Measurements from ENCODE around the gene APBA2. TPM values are rescaled to one million over a fixed set of nuclear protein-coding genes. Genes with fewer than 3 reads are reported as not detected.

Gene APBA2
- total and polyA plus RNA-seq, 2 donors = 6.7 to 15.3 TPM

DNA sequence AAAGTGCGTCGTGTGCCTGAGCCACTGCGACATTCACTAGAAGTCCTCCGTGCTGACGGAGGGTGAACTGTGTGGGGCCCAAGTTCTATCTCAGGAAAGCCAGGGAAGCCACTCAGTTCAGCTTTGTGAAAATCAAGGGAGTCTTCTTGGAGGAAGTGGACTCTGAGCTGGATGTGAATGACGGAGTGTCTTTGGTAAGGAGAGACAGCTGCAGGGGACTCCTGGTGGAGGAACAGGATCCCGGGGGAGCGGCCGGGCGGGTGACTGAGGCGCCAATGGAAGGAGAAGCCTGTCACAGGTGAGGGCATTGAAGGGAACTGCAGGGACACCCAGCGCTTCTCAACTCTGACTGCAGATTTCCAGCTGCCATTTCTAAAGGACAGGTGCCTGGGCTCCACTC, 75.6 kb downstream of the APBA2 start:
- H3K9me3 ChIP-seq (ENCODE audit: control insufficient read depth in 2 of 2, insufficient read depth in 1 of 2, low read length in 1 of 2) = no peaks in the 10 kb centered on the region
- 98% methylated on average over 12 of the region's 12 CpGs for WGBS
- H3K36me3 ChIP-seq (ENCODE audit: control insufficient read depth in 2 of 2, insufficient read depth in 2 of 2, low read length in 1 of 2) = no peaks in the 10 kb centered on the region
- H3K27ac ChIP-seq (ENCODE audit: low read depth in 1 of 2, low read length in 1 of 2) = no peak overlapping the region
- H3K4me3 ChIP-seq (ENCODE audit: low read length in 2 of 2) = no peak overlapping the region
- no peaks in the 10 kb centered on the region for H3K27me3 ChIP-seq (ENCODE audit: control insufficient read depth in 2 of 2, insufficient read depth in 1 of 2, low read length in 1 of 2)
- no peak for DNase-seq (ENCODE audit: low read depth in 6 of 9, low spot score in 9 of 9)
- H3K4me1 ChIP-seq (ENCODE audit: control insufficient read depth in 2 of 2, insufficient read depth in 2 of 2, low read length in 2 of 2) = no peaks in the 10 kb centered on the region

DNA sequence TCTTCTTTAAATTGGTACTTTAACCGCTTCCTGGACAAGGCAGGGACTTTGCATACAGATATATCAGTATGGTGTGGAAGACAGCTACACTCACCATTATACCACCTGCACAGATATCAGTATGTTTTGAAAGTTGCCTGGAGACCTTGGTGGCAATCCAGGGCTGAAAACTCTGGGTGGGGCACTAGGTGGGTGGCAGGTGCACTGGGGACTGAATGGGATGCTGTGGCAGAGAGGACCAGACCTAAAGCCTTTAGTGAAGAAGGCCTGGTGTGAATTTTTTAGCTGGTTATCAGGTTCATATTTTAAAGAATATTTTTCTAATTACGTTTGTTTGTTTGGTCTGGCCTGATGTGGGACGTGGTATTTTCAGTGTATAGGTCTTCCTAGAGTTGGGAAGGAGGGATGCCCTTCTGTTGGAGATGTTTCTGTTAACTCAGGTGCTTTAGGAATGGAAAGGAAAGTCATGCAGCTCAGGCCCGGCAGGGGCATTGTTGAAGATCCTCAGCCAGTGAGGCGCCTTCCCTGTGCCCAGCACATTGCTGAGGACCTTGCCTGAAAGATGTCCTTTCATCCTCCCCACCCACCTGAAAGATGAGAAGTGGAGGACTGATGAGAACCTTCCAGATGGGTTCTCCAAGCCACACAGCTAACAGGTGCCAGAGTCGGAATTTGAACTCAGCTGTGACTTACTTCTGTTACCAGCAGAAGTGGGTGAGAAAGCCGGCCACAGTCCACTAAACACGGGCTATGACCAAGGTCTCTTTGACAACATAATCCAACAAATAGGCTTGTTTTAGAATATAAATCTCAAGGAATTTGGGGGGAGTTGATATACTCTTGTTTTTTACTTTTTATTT, 77.3 kb downstream of the APBA2 start:
- DNase-seq (ENCODE audit: low read depth in 6 of 9, low spot score in 9 of 9) = no peak

DNA sequence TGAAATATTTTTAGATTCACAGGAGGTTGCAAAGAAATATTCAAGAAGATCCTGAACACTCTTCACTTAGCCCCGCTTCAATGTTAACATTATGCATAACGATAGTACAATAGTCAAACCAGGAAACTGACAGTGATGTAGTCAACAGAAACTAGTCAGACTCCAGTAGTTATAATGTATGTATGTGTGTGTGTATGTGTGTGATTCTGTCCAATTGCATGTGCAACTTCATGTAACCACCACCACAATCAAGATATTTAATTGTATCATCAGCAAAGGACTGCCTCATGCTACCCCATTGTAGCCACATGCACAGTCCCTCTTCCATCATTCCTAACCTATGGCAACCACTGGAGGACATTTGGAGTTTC, 77.9 kb downstream of the APBA2 start:
- H3K27ac ChIP-seq (ENCODE audit: low read depth in 1 of 2, low read length in 1 of 2) = no peak overlapping the region
- H3K9me3 ChIP-seq (ENCODE audit: control insufficient read depth in 2 of 2, insufficient read depth in 1 of 2, low read length in 1 of 2) = no peaks in the 10 kb centered on the region
- H3K4me3 ChIP-seq (ENCODE audit: low read length in 2 of 2) = no peak overlapping the region
- no peaks in the 10 kb centered on the region for H3K36me3 ChIP-seq (ENCODE audit: control insufficient read depth in 2 of 2, insufficient read depth in 2 of 2, low read length in 1 of 2)
- no peak for DNase-seq (ENCODE audit: low read depth in 6 of 9, low spot score in 9 of 9)
- H3K27me3 ChIP-seq (ENCODE audit: control insufficient read depth in 2 of 2, insufficient read depth in 1 of 2, low read length in 1 of 2) = no peaks in the 10 kb centered on the region
- H3K4me1 ChIP-seq (ENCODE audit: control insufficient read depth in 2 of 2, insufficient read depth in 2 of 2, low read length in 2 of 2) = no peaks in the 10 kb centered on the region
- 96% methylated on average over 2 of the region's 2 CpGs for WGBS

More for the DNA sequence above, 77.3 kb downstream of the APBA2 start:
- Histone ChIP-seq H3K4me1 (ENCODE audit: control insufficient read depth in 2 of 2, insufficient read depth in 2 of 2, low read length in 2 of 2) (no peaks in the 10 kb centered on the region), H3K4me3 (ENCODE audit: low read length in 2 of 2) (no peak overlapping the region), H3K27ac (ENCODE audit: low read depth in 1 of 2, low read length in 1 of 2) (no peak overlapping the region), H3K36me3 (ENCODE audit: control insufficient read depth in 2 of 2, insufficient read depth in 2 of 2, low read length in 1 of 2) (no peaks in the 10 kb centered on the region), H3K27me3 (ENCODE audit: control insufficient read depth in 2 of 2, insufficient read depth in 1 of 2, low read length in 1 of 2) (no peaks in the 10 kb centered on the region), H3K9me3 (ENCODE audit: control insufficient read depth in 2 of 2, insufficient read depth in 1 of 2, low read length in 1 of 2) (no peaks in the 10 kb centered on the region)
- 95% methylated on average over 8 of the region's 8 CpGs for WGBS

DNA sequence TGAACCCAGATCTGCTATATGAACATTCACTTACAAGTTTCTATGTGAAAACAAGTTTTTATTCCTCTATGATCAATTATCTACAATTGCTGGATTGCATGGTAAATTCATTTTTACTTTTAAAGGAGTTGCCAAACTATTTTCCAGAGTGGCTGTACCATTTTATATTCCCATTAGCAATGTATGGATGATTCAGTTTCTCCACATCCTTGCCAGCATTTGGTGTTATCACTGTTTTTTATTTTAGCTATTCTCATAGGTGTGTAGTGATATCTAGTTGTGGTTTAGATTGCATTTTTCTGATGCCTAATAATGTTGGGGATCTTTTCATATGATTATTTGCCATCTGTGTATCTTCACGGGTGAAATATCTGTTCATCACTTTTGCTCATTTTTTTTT, 78.3 kb downstream of the APBA2 start:
- Histone ChIP-seq H3K9me3 (ENCODE audit: control insufficient read depth in 2 of 2, insufficient read depth in 1 of 2, low read length in 1 of 2) (no peaks in the 10 kb centered on the region), H3K36me3 (ENCODE audit: control insufficient read depth in 2 of 2, insufficient read depth in 2 of 2, low read length in 1 of 2) (no peaks in the 10 kb centered on the region), H3K27me3 (ENCODE audit: control insufficient read depth in 2 of 2, insufficient read depth in 1 of 2, low read length in 1 of 2) (no peaks in the 10 kb centered on the region), H3K4me3 (ENCODE audit: low read length in 2 of 2) (no peak overlapping the region), H3K27ac (ENCODE audit: low read depth in 1 of 2, low read length in 1 of 2) (no peak overlapping the region), H3K4me1 (ENCODE audit: control insufficient read depth in 2 of 2, insufficient read depth in 2 of 2, low read length in 2 of 2) (no peaks in the 10 kb centered on the region)
- DNase-seq (ENCODE audit: low read depth in 6 of 9, low spot score in 9 of 9) = no peak
- WGBS = 89% methylated on average over 1 of the region's 1 CpG

DNA sequence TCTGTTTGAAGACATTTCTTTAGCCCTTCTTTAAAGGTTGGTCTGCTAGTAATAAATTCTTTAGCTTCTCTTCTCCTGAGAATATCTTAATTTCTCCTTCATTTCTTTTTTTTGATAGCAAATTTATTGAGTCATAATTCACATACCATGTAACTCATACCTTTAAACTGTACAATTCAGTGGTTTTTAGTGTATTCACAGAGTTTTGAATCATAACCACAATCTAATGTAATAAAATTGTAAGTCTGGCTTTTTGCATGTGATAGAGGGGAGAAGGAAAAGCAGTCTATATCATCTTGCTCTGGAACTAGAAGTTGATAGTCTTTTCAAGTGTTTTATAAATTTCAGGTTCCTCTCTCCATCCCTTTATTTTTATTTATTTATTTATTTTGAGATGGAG, 81.3 kb downstream of the APBA2 start:
- no peaks in the 10 kb centered on the region for H3K4me1 ChIP-seq (ENCODE audit: control insufficient read depth in 2 of 2, insufficient read depth in 2 of 2, low read length in 2 of 2)
- H3K36me3 ChIP-seq (ENCODE audit: control insufficient read depth in 2 of 2, insufficient read depth in 2 of 2, low read length in 1 of 2) = no peaks in the 10 kb centered on the region
- no peak overlapping the region for H3K27ac ChIP-seq (ENCODE audit: low read depth in 1 of 2, low read length in 1 of 2)
- DNase-seq (ENCODE audit: low read depth in 6 of 9, low spot score in 9 of 9) = no peak
- no peaks in the 10 kb centered on the region for H3K27me3 ChIP-seq (ENCODE audit: control insufficient read depth in 2 of 2, insufficient read depth in 1 of 2, low read length in 1 of 2)
- H3K9me3 ChIP-seq (ENCODE audit: control insufficient read depth in 2 of 2, insufficient read depth in 1 of 2, low read length in 1 of 2) = no peaks in the 10 kb centered on the region
- no peak overlapping the region for H3K4me3 ChIP-seq (ENCODE audit: low read length in 2 of 2)

DNA sequence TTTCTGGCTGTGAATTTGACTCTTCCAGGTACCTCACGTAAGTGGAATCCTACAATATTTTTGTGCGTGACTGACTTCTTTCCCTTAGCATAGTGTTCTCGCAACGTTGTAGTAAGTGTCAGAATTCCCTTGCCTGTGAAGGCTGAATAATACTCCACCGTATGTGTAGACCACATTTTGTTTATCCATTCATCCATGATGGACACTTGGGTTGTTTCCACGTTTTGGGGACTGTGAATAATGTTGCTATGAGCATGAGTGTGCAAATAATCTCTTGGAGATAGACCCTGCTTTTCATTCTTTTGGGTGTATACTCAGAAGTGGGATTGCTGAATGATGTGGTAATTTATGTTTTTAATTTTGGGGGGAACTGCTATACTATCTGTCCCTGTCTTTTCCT, 82.2 kb downstream of the APBA2 start:
- WGBS = 96% methylated on average over 6 of the region's 6 CpGs
- no peak for DNase-seq (ENCODE audit: low read depth in 6 of 9, low spot score in 9 of 9)

DNA sequence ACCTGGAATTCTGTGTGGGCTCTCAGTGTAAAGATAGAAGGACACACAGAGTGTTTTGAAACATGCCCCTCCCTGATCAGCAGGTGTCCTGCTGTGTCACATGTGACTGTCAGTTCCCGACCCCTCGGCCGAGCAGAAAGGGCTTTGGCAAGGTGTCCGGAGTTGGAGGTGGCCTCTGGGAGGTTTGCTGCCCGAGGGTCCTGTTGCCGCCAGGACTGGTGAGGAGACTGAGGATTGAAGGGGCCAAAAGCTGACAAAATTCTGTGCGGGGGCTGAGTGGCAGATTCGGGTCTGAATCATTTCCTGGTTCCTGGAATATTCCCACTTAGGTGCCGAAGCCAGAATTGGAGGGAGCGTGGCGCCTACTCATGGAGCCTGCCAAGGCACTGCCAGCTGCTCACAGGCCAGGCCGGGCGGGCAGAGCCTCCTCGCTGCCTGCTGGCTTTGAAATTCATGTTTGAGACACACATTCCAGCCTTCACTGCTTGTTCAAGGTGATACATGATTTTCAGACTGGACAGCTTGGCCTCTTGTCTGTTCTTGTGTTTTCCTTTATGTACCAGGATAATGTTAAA, 83.8 kb downstream of the APBA2 start:
- H3K27ac ChIP-seq (ENCODE audit: low read depth in 1 of 2, low read length in 1 of 2) = no peak overlapping the region
- no peaks in the 10 kb centered on the region for H3K4me1 ChIP-seq (ENCODE audit: control insufficient read depth in 2 of 2, insufficient read depth in 2 of 2, low read length in 2 of 2)
- H3K27me3 ChIP-seq (ENCODE audit: control insufficient read depth in 2 of 2, insufficient read depth in 1 of 2, low read length in 1 of 2) = no peaks in the 10 kb centered on the region
- 95% methylated on average over 14 of the region's 14 CpGs for WGBS
- no peaks in the 10 kb centered on the region for H3K9me3 ChIP-seq (ENCODE audit: control insufficient read depth in 2 of 2, insufficient read depth in 1 of 2, low read length in 1 of 2)
- H3K4me3 ChIP-seq (ENCODE audit: low read length in 2 of 2) = no peak overlapping the region
- DNase-seq (ENCODE audit: low read depth in 6 of 9, low spot score in 9 of 9) = no peak
- no peaks in the 10 kb centered on the region for H3K36me3 ChIP-seq (ENCODE audit: control insufficient read depth in 2 of 2, insufficient read depth in 2 of 2, low read length in 1 of 2)

More for the DNA sequence above, 82.2 kb downstream of the APBA2 start:
- Histone ChIP-seq H3K9me3 (ENCODE audit: control insufficient read depth in 2 of 2, insufficient read depth in 1 of 2, low read length in 1 of 2) (no peaks in the 10 kb centered on the region), H3K27me3 (ENCODE audit: control insufficient read depth in 2 of 2, insufficient read depth in 1 of 2, low read length in 1 of 2) (no peaks in the 10 kb centered on the region), H3K27ac (ENCODE audit: low read depth in 1 of 2, low read length in 1 of 2) (no peak overlapping the region), H3K4me3 (ENCODE audit: low read length in 2 of 2) (no peak overlapping the region), H3K36me3 (ENCODE audit: control insufficient read depth in 2 of 2, insufficient read depth in 2 of 2, low read length in 1 of 2) (no peaks in the 10 kb centered on the region), H3K4me1 (ENCODE audit: control insufficient read depth in 2 of 2, insufficient read depth in 2 of 2, low read length in 2 of 2) (no peaks in the 10 kb centered on the region)

DNA sequence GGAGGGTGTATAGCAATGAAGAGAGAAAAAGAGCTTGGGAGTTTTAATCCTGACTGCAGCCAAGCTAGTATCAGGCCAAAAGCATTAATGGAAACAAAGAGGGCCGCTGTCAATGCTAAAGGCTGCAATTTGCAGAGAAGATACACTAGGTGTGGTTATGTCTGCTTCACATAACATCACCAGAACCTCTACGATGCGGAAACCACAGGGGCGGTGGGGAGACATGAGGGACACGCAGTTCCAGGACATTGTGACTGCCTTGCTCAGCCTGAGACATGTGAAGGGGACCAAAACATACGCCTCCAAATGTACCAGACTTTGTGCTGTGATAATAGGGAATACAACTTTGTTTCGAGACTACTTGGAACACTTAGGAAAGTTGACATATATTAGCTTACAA, 88.4 kb downstream of the APBA2 start:
- Histone ChIP-seq H3K36me3 (ENCODE audit: control insufficient read depth in 2 of 2, insufficient read depth in 2 of 2, low read length in 1 of 2) (no peaks in the 10 kb centered on the region), H3K9me3 (ENCODE audit: control insufficient read depth in 2 of 2, insufficient read depth in 1 of 2, low read length in 1 of 2) (no peaks in the 10 kb centered on the region), H3K4me3 (ENCODE audit: low read length in 2 of 2) (no peak overlapping the region), H3K27ac (ENCODE audit: low read depth in 1 of 2, low read length in 1 of 2) (no peak overlapping the region), H3K27me3 (ENCODE audit: control insufficient read depth in 2 of 2, insufficient read depth in 1 of 2, low read length in 1 of 2) (no peaks in the 10 kb centered on the region), H3K4me1 (ENCODE audit: control insufficient read depth in 2 of 2, insufficient read depth in 2 of 2, low read length in 2 of 2) (no peaks in the 10 kb centered on the region)
- WGBS = 76% methylated on average over 7 of the region's 7 CpGs
- DNase-seq (ENCODE audit: low read depth in 6 of 9, low spot score in 9 of 9) = peak in 1 of 9 donors; percentile 13

DNA sequence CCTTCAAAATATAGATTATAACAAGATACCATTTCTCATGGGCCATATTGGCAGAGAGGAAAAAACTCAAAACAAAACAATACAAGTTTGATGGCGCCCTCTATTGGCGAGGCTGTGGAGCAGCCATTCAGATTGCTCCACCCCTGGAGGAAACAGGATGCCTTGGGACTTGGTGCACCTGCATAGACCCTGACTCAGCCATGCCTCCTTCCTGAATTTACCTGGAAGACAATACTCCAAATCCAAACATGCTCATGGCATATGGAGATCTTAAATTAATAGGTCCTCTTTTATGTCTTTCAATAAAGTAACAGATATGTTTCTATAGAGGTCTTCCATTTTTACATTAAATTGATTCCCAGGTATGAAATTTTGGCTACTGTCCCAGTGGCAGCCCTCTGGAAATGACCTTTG, 90.0 kb downstream of the APBA2 start:
- Histone ChIP-seq H3K4me1 (ENCODE audit: control insufficient read depth in 2 of 2, insufficient read depth in 2 of 2, low read length in 2 of 2) (no peaks in the 10 kb centered on the region), H3K9me3 (ENCODE audit: control insufficient read depth in 2 of 2, insufficient read depth in 1 of 2, low read length in 1 of 2) (no peaks in the 10 kb centered on the region), H3K36me3 (ENCODE audit: control insufficient read depth in 2 of 2, insufficient read depth in 2 of 2, low read length in 1 of 2) (no peaks in the 10 kb centered on the region), H3K4me3 (ENCODE audit: low read length in 2 of 2) (no peak overlapping the region), H3K27ac (ENCODE audit: low read depth in 1 of 2, low read length in 1 of 2) (no peak overlapping the region), H3K27me3 (ENCODE audit: control insufficient read depth in 2 of 2, insufficient read depth in 1 of 2, low read length in 1 of 2) (no peaks in the 10 kb centered on the region)
- 0% methylated on average over 2 of the region's 2 CpGs for WGBS
- DNase-seq (ENCODE audit: low read depth in 6 of 9, low spot score in 9 of 9) = peak; percentile 49 to 85 (median 62)
